Common myeloid progenitor, CD34-positive (primary cell): ENCODE results near the gene PDGFA.

Experiments
- CTCF ChIA-PET: fragments of 350-600 bp; sonication (Branson Sonifier 250); formaldehyde crosslinking; loops from one replicate; lab custom pipeline; 2021; ENCODE audit warnings: antibody characterized with exemption; lab: Charles Lee
- POLR2A ChIA-PET: fragments of 350-600 bp; sonication (Branson Sonifier 250); formaldehyde crosslinking; loops from one replicate; lab custom pipeline; 2021; ENCODE audit warnings: antibody characterized with exemption; lab: Charles Lee
- DNase-seq, 3 donors: peaks; one replicate each; pipeline versions ENCODE4 v3.0.0 to v3.0.0-alpha.2; 2013
- H3K27ac ChIP-seq, 2 experiments: 1 replicate in 1 of 2; 2 replicates in 1 of 2; pipeline ENCODE4 v1.7.0; 2013; ENCODE audit warnings: inconsistent platforms in 2 of 2, low read length in 2 of 2, mild to moderate bottlenecking in 2 of 2, low read depth in 1 of 2, moderate library complexity in 1 of 2; ENCODE audit not compliant: severe bottlenecking in 2 of 2, insufficient read depth in 1 of 2, poor library complexity in 1 of 2
- H3K27me3 ChIP-seq, 5 experiments: replicated peaks in 2 of 5; 1 replicate in 3 of 5; 2 replicates in 2 of 5; pipeline versions ENCODE4 v1.6.1 to v1.7.0; 2013; ENCODE audit warnings: low read length in 4 of 5, mild to moderate bottlenecking in 2 of 5, moderate library complexity in 2 of 5, inconsistent platforms in 1 of 5; ENCODE audit not compliant: insufficient read depth in 5 of 5, control insufficient read depth in 4 of 5
- H3K36me3 ChIP-seq, 4 experiments: 1 replicate in 2 of 4; 2 replicates in 2 of 4; pipeline versions ENCODE4 v1.6.1 to v1.7.0; 2013; ENCODE audit warnings: low read length in 3 of 4, control low read depth in 1 of 4, mild to moderate bottlenecking in 1 of 4; ENCODE audit not compliant: control insufficient read depth in 4 of 4, insufficient read depth in 4 of 4
- H3K4me1 ChIP-seq, 4 experiments: 1 replicate in 3 of 4; 2 replicates in 1 of 4; pipeline versions ENCODE4 v1.6.1 to v1.7.1; 2013; ENCODE audit warnings: low read length in 3 of 4, mild to moderate bottlenecking in 3 of 4, control low read depth in 1 of 4, inconsistent platforms in 1 of 4, moderate library complexity in 1 of 4; ENCODE audit not compliant: control insufficient read depth in 4 of 4, insufficient read depth in 4 of 4; ENCODE audit errors: control extremely low read depth in 1 of 4
- H3K4me3 ChIP-seq, 7 experiments: 1 replicate in 4 of 7; 2 replicates in 3 of 7; pipeline versions ENCODE4 v1.5.1 to v1.7.0; 2013; ENCODE audit warnings: mild to moderate bottlenecking in 7 of 7, low read length in 6 of 7, moderate library complexity in 6 of 7, inconsistent platforms in 2 of 7, low read depth in 2 of 7, control low read depth in 1 of 7; ENCODE audit not compliant: insufficient read depth in 4 of 7, control insufficient read depth in 1 of 7; ENCODE audit errors: extremely low read depth in 1 of 7
- H3K9me3 ChIP-seq, 5 experiments: 1 replicate in 4 of 5; 2 replicates in 1 of 5; pipeline versions ENCODE4 v1.6.1 to v1.7.1; 2013; ENCODE audit warnings: low read length in 4 of 5, mild to moderate bottlenecking in 2 of 5, inconsistent platforms in 1 of 5, low read depth in 1 of 5, moderate library complexity in 1 of 5; ENCODE audit not compliant: control insufficient read depth in 4 of 5, insufficient read depth in 2 of 5; ENCODE audit errors: control extremely low read depth in 1 of 5
- WGBS: methylation state at CpG from one replicate; pipeline ENCODE4 v1.1.5; 2013; ENCODE audit not compliant: insufficient coverage; 5-methylcytosine and 5-hydroxymethylcytosine counted together

Gene PDGFA

DNA sequence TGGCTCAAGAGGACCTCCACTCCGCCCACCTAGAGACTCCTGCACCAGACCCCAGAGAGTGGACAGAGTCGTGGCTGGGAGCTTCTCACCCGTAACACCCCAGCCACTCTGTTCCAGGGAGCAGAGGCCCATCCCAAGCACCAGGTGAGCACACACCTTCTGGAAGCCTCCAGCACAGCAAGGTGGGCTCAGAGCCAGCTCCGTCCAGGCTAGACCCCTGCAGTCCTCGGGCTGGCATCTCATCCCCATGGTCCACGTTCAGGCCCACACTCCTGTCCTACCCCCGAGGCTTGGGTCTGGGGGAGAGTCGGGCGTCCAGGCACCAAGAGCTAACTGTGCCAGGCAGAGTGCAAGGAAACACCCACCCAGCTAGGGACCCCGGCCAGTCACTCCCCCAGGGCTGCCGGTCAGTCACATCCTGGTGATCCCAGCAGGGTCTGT lies 13.2 kb downstream of the PDGFA start:
- POLR2A ChIA-PET = interaction anchor here (0.7 kb wide), 1 partner anchor 12 kb away, joined by 3 read pairs; no protein-coding TSS in a partner anchor
- H3K36me3 ChIP-seq = no peaks in the 10 kb centered on the region
- no peak overlapping the region for H3K4me3 ChIP-seq
- H3K4me1 ChIP-seq = no peaks in the 10 kb centered on the region
- CTCF ChIA-PET = no interaction called here
- H3K27me3 ChIP-seq = no peaks in the 10 kb centered on the region
- no peak overlapping the region for H3K27ac ChIP-seq
- 92% methylated on average over 10 of the region's 11 CpGs for WGBS
- no peaks in the 10 kb centered on the region for H3K9me3 ChIP-seq
- no peak for DNase-seq

DNA sequence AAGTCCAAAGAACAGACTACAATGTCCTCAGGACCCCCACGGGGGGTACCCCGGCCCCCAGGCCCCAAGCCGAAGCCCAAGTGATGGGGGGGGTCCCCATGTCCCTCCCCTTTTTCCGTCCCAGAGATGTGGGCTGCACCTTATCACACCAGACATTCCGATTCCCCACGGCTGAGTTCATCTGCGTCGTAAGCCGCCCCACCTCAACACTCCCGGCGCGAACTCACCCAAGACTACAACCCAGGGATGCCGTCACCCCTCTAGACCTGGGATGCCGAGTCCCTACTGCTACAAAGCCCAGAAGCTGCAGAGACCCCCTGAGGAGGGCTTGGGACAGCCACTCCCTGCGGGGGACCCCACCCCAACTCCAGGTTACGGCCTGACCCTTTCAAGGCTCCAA lies 14.5 kb downstream of the PDGFA start:
- no peak for DNase-seq
- ChIA-PET POLR2A (no interaction called here), CTCF (interaction anchor here (0.9 to 1.0 kb wide), 2 partner anchors 9 to 10 kb away, joined by 3 read pairs; no protein-coding TSS in a partner anchor)
- 95% methylated on average over 10 of the region's 16 CpGs for WGBS
- H3K27me3 ChIP-seq = no peaks in the 10 kb centered on the region
- no peaks in the 10 kb centered on the region for H3K9me3 ChIP-seq
- H3K36me3 ChIP-seq = no peaks in the 10 kb centered on the region
- H3K4me3 ChIP-seq = no peak overlapping the region
- no peak overlapping the region for H3K27ac ChIP-seq
- no peaks in the 10 kb centered on the region for H3K4me1 ChIP-seq

DNA sequence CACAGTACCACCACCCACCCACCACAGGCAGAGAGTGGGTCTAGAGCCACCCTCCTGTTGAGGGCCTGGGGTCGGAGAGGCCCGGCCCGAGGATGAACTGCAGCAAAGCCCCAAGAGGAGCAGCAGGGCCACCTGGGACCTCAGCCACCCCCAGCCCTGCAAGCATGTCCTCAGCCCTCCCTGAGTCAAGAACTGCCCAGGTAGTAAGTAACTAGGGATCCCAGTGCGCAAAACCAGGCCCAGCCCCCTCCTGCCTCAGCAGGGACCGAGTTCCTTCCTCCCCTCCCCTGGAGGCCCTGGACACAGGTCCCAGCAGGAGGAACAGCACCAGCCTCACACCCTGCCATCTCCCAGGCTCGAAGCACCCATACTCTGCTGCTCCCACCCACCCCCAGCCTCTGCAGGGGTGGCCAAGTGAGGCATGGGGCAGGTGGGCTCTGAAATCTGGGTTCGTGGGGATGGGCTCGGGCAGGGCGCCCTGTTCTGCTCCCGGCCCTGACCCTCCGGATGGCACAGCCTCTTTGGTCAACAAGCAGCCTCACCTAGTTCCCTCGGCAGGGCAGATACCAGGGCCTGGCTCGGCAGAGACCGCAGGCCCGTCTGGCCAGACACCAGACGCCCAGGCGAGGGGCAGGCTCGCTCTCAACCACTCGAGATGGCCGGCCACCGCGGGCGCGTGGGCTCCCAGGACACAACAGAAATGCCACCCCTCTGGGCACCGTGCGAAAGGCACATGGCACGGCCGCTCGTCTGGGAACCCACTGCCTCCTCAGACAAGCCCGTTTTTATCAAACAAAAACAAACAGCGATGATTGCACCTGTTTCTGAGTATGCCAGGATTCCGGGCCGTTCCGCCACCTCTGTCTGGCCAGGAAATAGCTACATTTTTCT lies 15.2 kb downstream of the PDGFA start:
- CTCF ChIA-PET = interaction anchor here (1.0 kb wide), 1 partner anchor 10 kb away, joined by 3 read pairs; no protein-coding TSS in a partner anchor
- H3K27ac ChIP-seq = no peak overlapping the region
- H3K9me3 ChIP-seq = no peaks in the 10 kb centered on the region
- H3K36me3 ChIP-seq = no peaks in the 10 kb centered on the region
- POLR2A ChIA-PET = no interaction called here
- no peaks in the 10 kb centered on the region for H3K4me1 ChIP-seq
- H3K27me3 ChIP-seq = no peaks in the 10 kb centered on the region
- no peak for DNase-seq
- no peak overlapping the region for H3K4me3 ChIP-seq
- 98% methylated on average over 28 of the region's 34 CpGs for WGBS

GRCh38 chr7:503575-504111 lies 16.0 kb downstream of the PDGFA start:
- H3K36me3 ChIP-seq = no peaks in the 10 kb centered on the region

DNA sequence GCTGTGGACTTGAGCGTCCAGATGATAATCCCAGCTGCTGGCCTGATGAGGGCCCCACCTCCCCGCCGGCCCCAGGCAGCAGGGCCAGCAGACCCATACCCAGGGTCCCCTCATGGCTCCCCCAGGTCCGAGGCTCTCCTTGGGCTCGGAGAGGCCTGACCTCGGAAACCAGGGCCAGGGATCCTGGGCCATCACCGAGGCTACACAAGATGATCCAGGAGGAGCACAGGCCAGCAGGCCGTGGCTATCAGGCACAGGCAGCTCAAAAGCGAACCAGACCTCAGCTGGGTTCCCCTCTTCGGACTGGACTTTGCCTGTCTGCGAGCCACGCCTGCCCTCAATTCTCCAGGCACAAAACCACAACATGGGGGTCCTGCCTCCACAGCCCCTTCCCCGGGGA lies 17.4 kb downstream of the PDGFA start:
- H3K9me3 ChIP-seq = peaks cover 0 to 2% (median 0%) of the 10 kb centered on the region in 5 experiments
- POLR2A ChIA-PET = no interaction called here
- H3K4me3 ChIP-seq = no peak overlapping the region
- WGBS = 95% methylated on average over 11 of the region's 13 CpGs
- no peaks in the 10 kb centered on the region for H3K27me3 ChIP-seq
- CTCF ChIA-PET = interaction anchor here (1.3 kb wide), 1 partner anchor 42 kb away, joined by 4 read pairs; no protein-coding TSS in a partner anchor
- H3K27ac ChIP-seq = no peak overlapping the region
- H3K4me1 ChIP-seq = no peaks in the 10 kb centered on the region
- H3K36me3 ChIP-seq = no peaks in the 10 kb centered on the region
- no peak for DNase-seq

More at GRCh38 chr7:503575-504111, 16.0 kb downstream of the PDGFA start:
- DNase-seq = no peak
- H3K27ac ChIP-seq = no peak overlapping the region
- H3K27me3 ChIP-seq = no peaks in the 10 kb centered on the region
- peaks cover 0 to 2% (median 0%) of the 10 kb centered on the region in 5 experiments for H3K9me3 ChIP-seq
- H3K4me3 ChIP-seq = no peak overlapping the region
- ChIA-PET CTCF (no interaction called here), POLR2A (no interaction called here)
- 97% methylated on average over 20 of the region's 20 CpGs for WGBS
- H3K4me1 ChIP-seq = no peaks in the 10 kb centered on the region

DNA sequence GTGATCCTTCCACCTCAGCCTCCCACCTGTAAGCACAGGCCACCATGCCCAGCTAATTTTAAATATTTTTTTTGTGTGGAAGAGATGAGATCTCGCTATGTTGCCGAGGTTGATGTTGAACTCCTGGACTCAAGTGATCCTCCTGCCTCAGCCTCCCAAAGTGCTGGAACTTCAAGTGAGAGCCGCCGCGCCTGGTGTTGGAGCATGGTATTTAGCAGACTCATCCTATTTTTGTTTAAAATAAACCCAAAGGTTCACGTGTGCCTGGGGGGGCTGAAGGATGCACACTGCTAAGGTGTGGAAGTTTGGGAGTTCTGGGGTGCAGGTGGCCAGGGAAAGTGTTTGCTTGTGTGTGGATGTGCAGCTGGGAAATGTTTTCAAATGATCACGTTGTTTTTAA lies 18.1 kb downstream of the PDGFA start:
- H3K4me1 ChIP-seq = peaks cover 0 to 5% (median 4%) of the 10 kb centered on the region in 4 experiments
- DNase-seq = no peak
- POLR2A ChIA-PET = no interaction called here
- CTCF ChIA-PET = interaction anchor here (1.3 kb wide), 1 partner anchor 41 kb away, joined by 4 read pairs; no protein-coding TSS in a partner anchor
- H3K27me3 ChIP-seq = no peaks in the 10 kb centered on the region
- 97% methylated on average over 7 of the region's 7 CpGs for WGBS
- no peak overlapping the region for H3K4me3 ChIP-seq
- H3K27ac ChIP-seq = no peak overlapping the region
- H3K36me3 ChIP-seq = no peaks in the 10 kb centered on the region
- peaks cover 0 to 2% (median 0%) of the 10 kb centered on the region in 5 experiments for H3K9me3 ChIP-seq
